ENCODE data around the gene PRR13.
A peak's percentile ranks its signal among the peaks of the same experiment; 100 is the strongest.
"Not testable (repeated sequence)": the region's sequence is repeated elsewhere in the genome, so short reads cannot be mapped to it uniquely, and the experiment has no call there.

The PRR13 gene

DNA sequence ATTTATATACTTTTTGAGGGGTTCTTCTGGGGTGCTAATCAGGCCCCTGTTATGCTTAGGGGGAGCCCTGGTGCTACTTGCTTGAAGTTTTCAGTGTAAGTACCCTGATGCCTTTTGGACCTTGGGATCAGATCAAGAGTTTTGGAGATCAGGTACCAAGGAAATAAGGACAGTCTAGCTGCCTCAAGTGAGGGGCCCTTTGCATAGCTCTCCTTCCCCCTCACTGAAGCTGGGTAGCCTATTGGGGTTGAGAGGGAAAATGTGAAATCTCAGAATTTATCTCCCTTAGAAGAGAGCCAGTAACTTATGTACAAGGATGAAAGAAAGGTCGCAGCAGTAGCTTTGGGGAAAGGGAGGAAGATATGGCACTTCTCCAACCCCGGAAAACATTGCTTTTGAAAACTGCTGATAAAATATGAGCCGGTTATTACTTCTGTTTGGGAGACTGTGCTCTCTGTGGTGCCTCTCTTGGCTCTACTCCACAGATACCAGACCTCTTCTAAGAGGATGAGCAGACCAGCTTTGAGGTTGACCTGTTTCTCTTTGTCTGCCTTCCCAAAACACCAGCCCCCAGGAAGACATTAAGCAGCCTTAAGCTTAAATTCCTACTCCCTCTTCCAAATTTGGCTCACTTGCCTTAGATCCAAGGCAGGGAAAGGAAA lies 26.6 kb upstream of the PRR13 start:
- ChIA-PET CTCF (interaction anchor here (0.7 to 0.9 kb wide), 2 partner anchors 29 to 94 kb away, joined by 3 to 5 read pairs; partner anchors contain the start of gene AAAS), POLR2A (interaction anchor here (0.6 to 0.8 kb wide), 2 partner anchors 35 to 90 kb away, joined by 3 read pairs; no protein-coding TSS in a partner anchor)
- no peak for DNase-seq (ENCODE audit: extremely low spot score)
- TF ChIP-seq SUZ12 (IDR thresholded peaks at IDR 0.05) (no peak), SP1 (IDR thresholded peaks at IDR 0.05) (no peak), BHLHE40 (IDR thresholded peaks at IDR 0.05; ENCODE audit: borderline replicate concordance) (no peak), L3MBTL2 (conservative IDR thresholded peaks at IDR 0.05) (no peak), NFRKB (IDR thresholded peaks at IDR 0.05) (no peak), ZNF384 (IDR thresholded peaks at IDR 0.05) (no peak), FOXA1 (IDR thresholded peaks at IDR 0.05) (no peak), FOXK2 (IDR thresholded peaks at IDR 0.05) (no peak)
- TF ChIP-seq, protein P1, sequence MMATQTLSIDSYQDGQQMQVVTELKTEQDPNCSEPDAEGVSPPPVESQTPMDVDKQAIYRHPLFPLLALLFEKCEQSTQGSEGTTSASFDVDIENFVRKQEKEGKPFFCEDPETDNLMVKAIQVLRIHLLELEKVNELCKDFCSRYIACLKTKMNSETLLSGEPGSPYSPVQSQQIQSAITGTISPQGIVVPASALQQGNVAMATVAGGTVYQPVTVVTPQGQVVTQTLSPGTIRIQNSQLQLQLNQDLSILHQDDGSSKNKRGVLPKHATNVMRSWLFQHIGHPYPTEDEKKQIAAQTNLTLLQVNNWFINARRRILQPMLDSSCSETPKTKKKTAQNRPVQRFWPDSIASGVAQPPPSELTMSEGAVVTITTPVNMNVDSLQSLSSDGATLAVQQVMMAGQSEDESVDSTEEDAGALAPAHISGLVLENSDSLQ (IDR thresholded peaks at IDR 0.05): no peak

DNA sequence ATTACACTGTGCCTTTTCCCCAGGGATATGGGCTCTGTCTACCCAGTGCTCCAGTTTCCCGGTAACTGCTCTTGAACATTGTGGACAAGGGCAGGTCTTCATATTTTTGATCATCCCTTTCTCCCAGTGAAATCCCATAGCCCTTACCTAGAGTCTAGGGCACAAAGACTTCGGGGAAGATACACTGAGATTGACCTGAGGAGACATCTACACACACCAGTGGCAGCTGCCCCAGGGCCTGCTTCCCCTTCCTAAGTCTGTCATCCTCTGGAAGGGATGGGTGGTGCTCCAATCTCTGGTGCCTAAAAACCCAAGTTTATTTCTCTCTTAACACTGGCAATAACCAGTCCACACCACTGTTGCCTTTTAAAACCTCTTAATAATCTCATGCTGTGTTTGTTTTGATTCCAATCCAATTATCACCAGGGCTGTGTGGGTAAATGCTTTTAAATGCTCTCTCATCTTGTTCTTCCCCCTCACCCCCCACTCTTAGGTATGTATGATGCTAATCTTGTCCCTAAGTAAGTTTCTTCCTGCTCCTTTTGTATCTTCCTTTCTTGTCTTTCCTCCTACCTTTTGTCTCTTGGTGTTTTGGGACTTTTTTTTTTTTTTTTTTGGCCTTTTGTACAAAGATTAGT lies 25.7 kb upstream of the PRR13 start:
- POLR2A ChIA-PET; CTCF ChIA-PET; DNase-seq (ENCODE audit: extremely low spot score): not testable (repeated sequence)

DNA sequence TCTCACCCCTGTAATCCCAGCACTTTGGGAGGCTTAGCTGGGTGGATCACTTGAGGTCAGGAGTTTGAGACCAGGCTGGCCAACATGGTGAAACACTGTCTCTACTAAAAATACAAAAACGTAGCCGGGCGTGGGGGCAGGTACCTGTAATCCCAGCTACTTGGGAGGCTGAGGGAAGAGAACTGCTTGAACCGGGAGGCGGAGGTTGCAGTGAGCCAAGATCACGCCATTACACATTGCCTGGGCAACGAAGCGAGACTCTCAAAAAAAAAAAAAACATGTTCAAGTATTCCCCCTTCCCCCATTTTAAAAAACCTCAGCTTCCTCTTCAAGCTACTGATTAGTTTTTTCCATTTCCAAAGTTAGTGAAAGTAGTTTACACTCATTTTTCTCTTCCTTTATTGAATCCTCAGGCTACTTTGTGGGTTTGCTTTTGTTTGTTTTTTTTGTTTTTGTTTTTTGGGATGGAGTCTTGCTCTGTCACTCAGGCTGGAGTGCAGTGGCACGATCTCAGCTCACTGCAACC lies 24.2 kb upstream of the PRR13 start:
- POLR2A ChIA-PET: interaction anchor here (1.2 to 2.3 kb wide), 2 partner anchors 38 to 84 kb away, joined by 3 to 13 read pairs; partner anchors contain the start of genes SP1 and TARBP2
- CTCF ChIA-PET: interaction anchor here (0.6 to 1.8 kb wide), 5 partner anchors 19 to 96 kb away, joined by 3 to 7 read pairs (median 5); partner anchors contain the start of gene AAAS
- not testable (repeated sequence) for DNase-seq (ENCODE audit: extremely low spot score)
- TF ChIP-seq, protein P1 (IDR thresholded peaks at IDR 0.05): peak; percentile 36; the same call in 1 of the 2 replicates

DNA sequence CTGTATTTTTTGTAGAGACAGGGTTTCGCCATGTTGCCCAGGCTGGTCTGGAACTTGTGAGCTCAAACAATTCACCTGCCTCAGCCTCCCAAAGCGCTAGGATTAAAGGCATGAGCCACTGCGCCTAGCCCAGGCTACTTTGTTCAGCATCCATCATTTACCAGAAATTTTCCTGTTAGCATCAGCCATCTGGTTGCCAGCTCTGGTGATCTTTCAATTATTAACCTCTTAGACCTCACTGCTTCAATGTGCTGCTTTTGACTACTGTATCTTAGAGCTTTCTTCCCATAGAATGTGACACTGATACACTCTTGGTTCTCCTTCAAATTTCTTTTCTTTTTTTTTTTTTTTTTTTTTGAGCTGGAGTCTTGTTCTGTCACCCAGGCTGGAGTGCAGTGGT lies 23.3 kb upstream of the PRR13 start:
- no peak for TF ChIP-seq L3MBTL2 (conservative IDR thresholded peaks at IDR 0.05)
- TF ChIP-seq, protein P1 (IDR thresholded peaks at IDR 0.05): no peak
- TF ChIP-seq FOXM1 (IDR thresholded peaks at IDR 0.05; ENCODE audit: borderline replicate concordance): no peak
- no peak for TF ChIP-seq SUZ12 (IDR thresholded peaks at IDR 0.05)
- TF ChIP-seq SP1 (IDR thresholded peaks at IDR 0.05): no peak
- ChIA-PET CTCF (interaction anchor here (0.7 to 1.8 kb wide), 5 partner anchors 14 to 97 kb away, joined by 3 to 7 read pairs (median 5); partner anchors contain the start of gene AAAS), POLR2A (interaction anchor here (1.2 to 2.3 kb wide), 3 partner anchors 23 to 83 kb away, joined by 3 to 13 read pairs (median 3); partner anchors contain the start of genes PRR13, SP1 and TARBP2)
- no peak for DNase-seq (ENCODE audit: extremely low spot score)

DNA sequence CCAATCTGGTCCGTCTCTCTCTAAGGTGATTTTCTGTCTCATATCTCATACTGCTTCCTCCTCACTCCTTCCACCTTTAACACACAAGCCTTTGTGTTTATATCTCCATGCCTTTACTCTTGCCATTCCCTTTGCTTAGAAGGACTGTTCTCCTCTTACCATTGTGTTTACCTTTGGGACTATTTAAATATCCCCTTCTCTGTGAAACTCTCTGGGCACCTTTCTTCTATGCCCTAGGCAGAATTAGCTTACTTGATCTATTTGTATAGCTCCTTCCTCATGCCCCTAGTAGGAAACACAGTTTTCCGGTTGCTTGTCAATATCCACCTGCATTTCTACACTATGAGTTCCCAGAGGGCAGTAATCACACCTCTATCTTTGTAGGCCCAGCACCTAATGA lies 21.8 kb upstream of the PRR13 start:
- TF ChIP-seq FOXK2 (IDR thresholded peaks at IDR 0.05) (no peak), FOXM1 (IDR thresholded peaks at IDR 0.05; ENCODE audit: borderline replicate concordance) (no peak), BHLHE40 (IDR thresholded peaks at IDR 0.05; ENCODE audit: borderline replicate concordance) (no peak), FOXA1 (IDR thresholded peaks at IDR 0.05) (no peak), ZNF384 (IDR thresholded peaks at IDR 0.05) (no peak), CTBP1 (IDR thresholded peaks at IDR 0.05; ENCODE audit: borderline replicate concordance) (no peak), ELF4 (IDR thresholded peaks at IDR 0.05) (no peak), TARDBP (IDR thresholded peaks at IDR 0.05) (no peak), L3MBTL2 (conservative IDR thresholded peaks at IDR 0.05) (no peak), HDGF (IDR thresholded peaks at IDR 0.05; ENCODE audit: borderline replicate concordance) (no peak), NFRKB (IDR thresholded peaks at IDR 0.05) (no peak), SP1 (IDR thresholded peaks at IDR 0.05) (no peak), LEF1 (IDR thresholded peaks at IDR 0.05; ENCODE audit: borderline replicate concordance) (no peak), ARNT (IDR thresholded peaks at IDR 0.05) (no peak), SUZ12 (IDR thresholded peaks at IDR 0.05) (no peak)
- TF ChIP-seq, protein P1 (IDR thresholded peaks at IDR 0.05): no peak
- POLR2A ChIA-PET: interaction anchor here (0.7 to 2.9 kb wide), 3 partner anchors 40 to 93 kb away, joined by 3 to 16 read pairs (median 13); partner anchors contain the start of gene SP1
- CTCF ChIA-PET: interaction anchor here (0.9 to 2.5 kb wide), 3 partner anchors 10 to 75 kb away, joined by 4 to 22 read pairs (median 5); no protein-coding TSS in a partner anchor
- no peak for DNase-seq (ENCODE audit: extremely low spot score)

DNA sequence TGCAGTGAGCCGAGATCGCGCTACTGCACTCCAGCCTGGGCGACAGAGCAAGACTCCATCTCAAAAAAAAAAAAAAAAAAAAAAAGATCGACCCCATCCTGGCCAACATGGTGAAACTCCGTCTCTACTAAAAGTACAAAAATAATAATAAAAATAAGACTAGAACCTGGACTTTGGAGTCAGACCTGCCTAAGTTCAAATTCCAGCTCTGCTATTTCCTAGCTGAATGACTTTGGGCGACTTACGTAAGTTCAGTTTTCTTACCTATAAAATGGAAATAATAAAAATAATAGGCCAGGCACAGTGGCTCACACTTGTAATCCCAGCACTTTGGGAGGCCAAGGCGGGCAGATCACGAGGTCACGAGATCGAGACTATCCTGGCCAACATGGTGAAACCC lies 19.3 kb upstream of the PRR13 start:
- ChIA-PET CTCF (interaction anchor here (1.0 to 2.9 kb wide), 5 partner anchors 8 to 99 kb away, joined by 3 to 45 read pairs (median 10); no protein-coding TSS in a partner anchor), POLR2A (interaction anchor here (2.1 to 2.5 kb wide), 2 partner anchors 98 to 101 kb away, joined by 14 to 15 read pairs; partner anchors contain the start of gene AAAS)
- not testable (repeated sequence) for DNase-seq (ENCODE audit: extremely low spot score)

Data from HEK293T (cell line).